ENCODE measurements around the gene TGM3.

Gene TGM3, protein sequence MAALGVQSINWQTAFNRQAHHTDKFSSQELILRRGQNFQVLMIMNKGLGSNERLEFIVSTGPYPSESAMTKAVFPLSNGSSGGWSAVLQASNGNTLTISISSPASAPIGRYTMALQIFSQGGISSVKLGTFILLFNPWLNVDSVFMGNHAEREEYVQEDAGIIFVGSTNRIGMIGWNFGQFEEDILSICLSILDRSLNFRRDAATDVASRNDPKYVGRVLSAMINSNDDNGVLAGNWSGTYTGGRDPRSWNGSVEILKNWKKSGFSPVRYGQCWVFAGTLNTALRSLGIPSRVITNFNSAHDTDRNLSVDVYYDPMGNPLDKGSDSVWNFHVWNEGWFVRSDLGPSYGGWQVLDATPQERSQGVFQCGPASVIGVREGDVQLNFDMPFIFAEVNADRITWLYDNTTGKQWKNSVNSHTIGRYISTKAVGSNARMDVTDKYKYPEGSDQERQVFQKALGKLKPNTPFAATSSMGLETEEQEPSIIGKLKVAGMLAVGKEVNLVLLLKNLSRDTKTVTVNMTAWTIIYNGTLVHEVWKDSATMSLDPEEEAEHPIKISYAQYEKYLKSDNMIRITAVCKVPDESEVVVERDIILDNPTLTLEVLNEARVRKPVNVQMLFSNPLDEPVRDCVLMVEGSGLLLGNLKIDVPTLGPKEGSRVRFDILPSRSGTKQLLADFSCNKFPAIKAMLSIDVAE

DNA sequence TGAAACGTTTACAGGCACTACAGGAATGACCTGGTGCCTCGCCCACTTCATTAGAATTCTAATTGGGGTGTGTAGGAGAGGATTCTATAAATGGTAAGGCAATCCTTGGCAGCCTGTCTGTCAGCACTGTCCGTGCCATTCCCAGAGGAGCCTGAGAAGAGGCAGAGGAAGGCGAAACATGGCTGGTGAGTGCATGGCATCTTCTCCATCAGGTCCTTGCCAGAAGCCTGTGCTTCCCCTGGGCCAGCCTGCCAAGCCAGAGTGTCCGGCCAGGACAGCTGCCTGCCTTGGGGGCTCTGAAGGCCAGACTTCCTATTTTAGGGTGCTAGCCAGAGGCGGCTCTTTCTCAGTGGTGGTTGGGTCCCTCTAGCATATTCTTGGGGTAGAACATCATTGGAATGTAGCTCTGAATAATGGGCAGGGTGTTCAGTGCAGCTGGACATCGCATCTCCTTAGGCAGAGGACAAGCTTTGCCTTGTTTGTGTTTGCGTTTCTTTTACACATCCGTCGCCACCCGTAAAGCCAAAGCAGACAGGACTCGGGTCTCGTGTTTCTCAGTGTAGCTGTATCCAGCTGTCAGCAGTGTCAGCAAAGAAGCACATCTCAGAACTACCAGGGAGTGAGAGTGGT is at the start of gene TGM3:
Gene TGM3, plus strand, starts transcription at position 116 of the 630 bp plus-strand sequence. Its CDS starts 63 bp downstream, at position 179.
- in situ Hi-C loops (cut with HindIII; ENCODE audit: low sequenced_read_pairs): no loop called here

DNA sequence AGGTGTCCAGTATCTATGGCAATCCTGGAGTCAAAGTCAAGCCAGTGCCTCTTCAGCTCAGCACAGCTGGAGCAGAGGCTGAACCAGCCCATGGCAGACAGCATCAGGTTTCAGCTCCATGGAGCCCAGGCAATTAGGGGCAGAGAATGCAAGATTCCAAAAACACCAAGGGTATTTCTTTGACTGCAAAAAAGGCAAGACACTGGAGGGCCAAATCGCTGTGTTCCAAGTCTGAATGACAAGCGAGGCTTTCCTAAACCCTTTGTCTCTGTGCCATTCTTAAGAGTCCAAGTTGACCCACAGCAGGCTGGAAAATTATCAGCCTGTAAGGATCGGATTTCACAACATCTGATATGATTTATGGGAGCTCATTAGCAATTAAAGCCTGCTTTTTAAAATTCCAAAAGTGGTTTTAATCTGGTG is 49.7 kb upstream of the TGM3 start:
- in situ Hi-C loops (cut with HindIII; ENCODE audit: low sequenced_read_pairs): no loop called here
- no peak overlapping the region for H3K4me3 ChIP-seq (ENCODE audit: low read depth, low read length)
- DNase-seq (ENCODE audit: low read depth): no peak
- TF ChIP-seq, protein P1, sequence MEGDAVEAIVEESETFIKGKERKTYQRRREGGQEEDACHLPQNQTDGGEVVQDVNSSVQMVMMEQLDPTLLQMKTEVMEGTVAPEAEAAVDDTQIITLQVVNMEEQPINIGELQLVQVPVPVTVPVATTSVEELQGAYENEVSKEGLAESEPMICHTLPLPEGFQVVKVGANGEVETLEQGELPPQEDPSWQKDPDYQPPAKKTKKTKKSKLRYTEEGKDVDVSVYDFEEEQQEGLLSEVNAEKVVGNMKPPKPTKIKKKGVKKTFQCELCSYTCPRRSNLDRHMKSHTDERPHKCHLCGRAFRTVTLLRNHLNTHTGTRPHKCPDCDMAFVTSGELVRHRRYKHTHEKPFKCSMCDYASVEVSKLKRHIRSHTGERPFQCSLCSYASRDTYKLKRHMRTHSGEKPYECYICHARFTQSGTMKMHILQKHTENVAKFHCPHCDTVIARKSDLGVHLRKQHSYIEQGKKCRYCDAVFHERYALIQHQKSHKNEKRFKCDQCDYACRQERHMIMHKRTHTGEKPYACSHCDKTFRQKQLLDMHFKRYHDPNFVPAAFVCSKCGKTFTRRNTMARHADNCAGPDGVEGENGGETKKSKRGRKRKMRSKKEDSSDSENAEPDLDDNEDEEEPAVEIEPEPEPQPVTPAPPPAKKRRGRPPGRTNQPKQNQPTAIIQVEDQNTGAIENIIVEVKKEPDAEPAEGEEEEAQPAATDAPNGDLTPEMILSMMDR (IDR thresholded peaks at IDR 0.05; ENCODE audit: low read depth, low read length, missing control alignments): no peak

More for the DNA sequence above, at the start of gene TGM3:
- TF ChIP-seq, protein P1 (IDR thresholded peaks at IDR 0.05; ENCODE audit: low read depth, low read length, missing control alignments): no peak
- H3K4me3 ChIP-seq (ENCODE audit: low read depth, low read length): no peak within 1 kb of the TSS
- DNase-seq (ENCODE audit: low read depth): no peak

DNA sequence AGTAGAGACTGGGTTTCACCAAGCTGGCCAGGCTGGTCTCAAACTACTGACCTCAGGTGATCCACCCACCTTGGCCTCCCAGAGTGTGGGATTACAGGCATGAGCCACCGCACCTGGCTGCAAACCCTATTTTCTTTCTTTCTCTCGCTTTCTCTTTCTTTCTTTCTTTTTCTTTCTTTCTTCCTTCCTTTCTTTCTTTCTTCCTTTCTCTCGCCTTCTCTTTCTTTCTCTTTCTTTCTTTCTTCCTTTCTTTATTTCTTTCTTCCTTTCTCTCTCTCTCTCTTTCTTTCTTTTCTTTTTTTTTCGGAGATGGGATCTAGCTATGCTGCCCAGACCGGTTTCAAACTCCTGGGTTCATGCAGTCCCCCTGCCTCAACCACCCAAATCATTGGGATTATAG is 47.0 kb upstream of the TGM3 start:
- no peak overlapping the region for H3K4me3 ChIP-seq (ENCODE audit: low read depth, low read length)
- no peak for DNase-seq (ENCODE audit: low read depth)
- TF ChIP-seq, protein P1 (IDR thresholded peaks at IDR 0.05; ENCODE audit: low read depth, low read length, missing control alignments): no peak
- in situ Hi-C loops (cut with HindIII; ENCODE audit: low sequenced_read_pairs): no loop called here

DNA sequence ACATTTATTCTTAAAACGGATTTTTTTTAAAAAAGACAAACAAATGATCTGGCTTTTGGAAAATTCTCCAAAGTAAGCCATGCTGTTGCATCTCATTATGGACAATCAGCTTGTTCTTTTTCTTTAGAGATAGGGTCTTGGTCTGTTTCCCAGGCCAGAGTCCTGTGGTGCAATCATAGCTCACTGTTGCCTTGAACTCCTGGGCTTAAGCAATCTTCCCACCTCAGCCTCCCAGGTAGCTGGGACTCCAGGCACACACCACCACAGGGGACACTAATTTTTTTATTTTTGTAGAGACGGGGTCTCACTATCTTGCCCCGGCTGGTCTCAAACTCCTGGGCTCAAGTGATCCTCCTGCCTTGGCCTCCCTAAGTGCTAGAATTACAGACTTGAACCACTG is 45.9 kb upstream of the TGM3 start:
- DNase-seq (ENCODE audit: low read depth): no peak
- TF ChIP-seq, protein P1 (IDR thresholded peaks at IDR 0.05; ENCODE audit: low read depth, low read length, missing control alignments): no peak
- in situ Hi-C loops (cut with HindIII; ENCODE audit: low sequenced_read_pairs): no loop called here
- no peak overlapping the region for H3K4me3 ChIP-seq (ENCODE audit: low read depth, low read length)

DNA sequence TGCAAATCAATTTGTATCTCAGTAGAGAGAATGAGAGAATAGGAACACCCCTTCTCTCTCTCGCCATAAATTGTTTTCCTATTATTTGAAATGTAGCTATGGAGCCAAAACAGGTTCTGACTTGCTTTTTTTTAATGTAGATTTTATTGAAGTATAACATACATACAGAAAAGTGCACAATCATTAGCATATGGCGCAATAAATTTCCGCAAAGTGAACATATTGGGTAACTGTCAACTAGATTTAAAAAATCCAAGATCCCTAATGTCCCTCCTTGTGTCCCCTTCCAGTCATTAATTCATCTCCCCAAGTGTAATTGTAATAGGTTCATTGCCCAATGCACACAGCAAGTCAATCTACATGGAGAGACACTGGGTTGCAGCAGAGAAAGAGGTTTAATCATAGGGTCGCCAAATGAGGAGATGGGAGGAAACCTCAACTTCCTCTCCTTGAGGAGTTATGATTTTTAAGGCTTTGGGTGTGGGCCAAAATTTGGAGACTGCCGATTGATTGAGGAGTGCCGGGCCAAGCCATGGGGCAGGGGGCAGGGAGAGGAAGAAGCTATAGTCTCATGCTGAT is 43.3 kb upstream of the TGM3 start:
- in situ Hi-C loops (cut with HindIII; ENCODE audit: low sequenced_read_pairs): no loop called here
- no peak for DNase-seq (ENCODE audit: low read depth)
- TF ChIP-seq, protein P1 (IDR thresholded peaks at IDR 0.05; ENCODE audit: low read depth, low read length, missing control alignments): no peak
- H3K4me3 ChIP-seq (ENCODE audit: low read depth, low read length): no peak overlapping the region

DNA sequence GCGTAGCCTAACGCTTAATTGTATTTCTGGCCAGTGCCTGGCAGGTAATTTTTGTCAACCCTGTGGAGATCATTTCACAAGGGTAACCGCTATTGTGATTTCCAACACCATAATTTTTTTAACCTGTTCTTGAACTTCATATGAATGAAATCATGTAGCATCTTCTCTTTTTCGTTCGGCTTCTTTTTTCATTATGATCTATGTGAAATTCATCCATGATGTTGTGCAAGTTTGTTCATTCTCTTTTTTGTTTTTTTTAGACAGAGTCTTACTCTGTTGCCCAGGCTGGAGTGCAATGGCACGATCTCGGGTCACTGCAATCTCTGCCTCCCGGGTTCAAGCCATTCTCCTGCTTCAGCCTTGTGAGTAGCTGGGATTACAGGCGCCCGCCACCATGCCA is 42.5 kb upstream of the TGM3 start:
- in situ Hi-C loops (cut with HindIII; ENCODE audit: low sequenced_read_pairs): no loop called here
- TF ChIP-seq, protein P1 (IDR thresholded peaks at IDR 0.05; ENCODE audit: low read depth, low read length, missing control alignments): no peak
- no peak for DNase-seq (ENCODE audit: low read depth)
- H3K4me3 ChIP-seq (ENCODE audit: low read depth, low read length): no peak overlapping the region

All from astrocyte of the cerebellum (primary cell).